Panc1 (cell line): ENCODE data around the gene NHS. TPM values are rescaled to one million over a fixed set of nuclear protein-coding genes. Genes with fewer than 3 reads are reported as not detected.

Experiments
- ATAC-seq: fragments of 200-7000 bp; cut with Tn5 transposase; 2 replicates; pipeline ENCODE4 v1.9.1; 2020; ENCODE audit warnings: mild to moderate bottlenecking, moderate library complexity
- BruUV-seq: library from RNA; stranded (reverse); fragments of 400-500 nt; replicated peaks from 2 replicates; lab custom pipeline; 2021; lab: Mats Ljungman, UMichigan
- CTCF ChIA-PET: fragments of 300-600 bp; sonication (Branson Sonifier 250); formaldehyde crosslinking; loops from one replicate; lab custom pipeline; 2022; ENCODE audit warnings: antibody characterized with exemption; lab: Charles Lee
- POLR2A ChIA-PET: fragments of 300-600 bp; sonication (Branson Sonifier 250); formaldehyde crosslinking; loops from one replicate; lab custom pipeline; 2022; ENCODE audit warnings: antibody characterized with exemption; lab: Charles Lee
- DNase-seq: peaks from one replicate; pipeline ENCODE4 v3.0.0-alpha.2; 2010; ENCODE audit warnings: low read depth, low spot score
- H3K27ac ChIP-seq: 2 replicates; pipeline ENCODE4 v1.5.1; 2011; ENCODE audit warnings: mild to moderate bottlenecking, low read length, inconsistent platforms
- H3K27me3 ChIP-seq: fragments of 200-500 bp; sonication (Bioruptor generic); 2 replicates; pipeline ENCODE4 v1.6.0; 2014; ENCODE audit warnings: low read length, inconsistent platforms; ENCODE audit not compliant: control insufficient read depth, insufficient read depth
- H3K36me3 ChIP-seq: fragments of 200-500 bp; sonication (Bioruptor generic); 2 replicates; pipeline ENCODE4 v1.5.1; 2014; ENCODE audit warnings: inconsistent platforms, mild to moderate bottlenecking, low read length, moderate library complexity; ENCODE audit not compliant: control insufficient read depth, insufficient read depth
- H3K4me1 ChIP-seq: 2 replicates; pipeline ENCODE4 v1.5.1; 2011; ENCODE audit warnings: inconsistent platforms, mild to moderate bottlenecking, low read length, moderate library complexity; ENCODE audit not compliant: control insufficient read depth, insufficient read depth
- H3K4me3 ChIP-seq, 2 experiments: 2 replicates each; pipeline ENCODE4 v1.5.1; 2011 to 2012; ENCODE audit warnings: low read depth in 2 of 2, low read length in 2 of 2, mild to moderate bottlenecking in 2 of 2, inconsistent platforms in 1 of 2, moderate library complexity in 1 of 2
- H3K9me3 ChIP-seq: fragments of 200-500 bp; sonication (Bioruptor generic); 2 replicates; pipeline ENCODE4 v1.5.1; 2014; ENCODE audit warnings: low read depth, mild to moderate bottlenecking, inconsistent platforms, low read length, moderate library complexity; ENCODE audit not compliant: control insufficient read depth, insufficient read depth
- CTCF ChIP-seq: fragments of 450-650 bp; IDR thresholded peaks from 2 replicates; pipeline ENCODE4 v1.5.1; 2017; ENCODE audit warnings: mild to moderate bottlenecking
- POLR2AphosphoS5 ChIP-seq: IDR thresholded peaks from 2 replicates; pipeline ENCODE4 v1.6.1; 2012; ENCODE audit warnings: mild to moderate bottlenecking, low read depth, low read length, moderate library complexity
- REST ChIP-seq, 2 experiments: IDR thresholded peaks; 2 replicates each; pipeline ENCODE4 v1.6.1; 2011 to 2012; ENCODE audit warnings: low read depth in 2 of 2, control low read depth in 1 of 2, low read length in 1 of 2, mild to moderate bottlenecking in 1 of 2, moderate library complexity in 1 of 2; ENCODE audit not compliant: insufficient read depth in 1 of 2
- SIN3A ChIP-seq: IDR thresholded peaks from 2 replicates; pipeline ENCODE4 v1.6.1; 2012; ENCODE audit warnings: low read depth, mild to moderate bottlenecking, low read length, moderate library complexity, borderline replicate concordance; ENCODE audit not compliant: insufficient read depth
- TCF7L2 ChIP-seq: IDR thresholded peaks from 2 replicates; pipeline ENCODE4 v1.6.1; 2011; ENCODE audit warnings: mild to moderate bottlenecking, low read depth, low read length, inconsistent platforms
- in situ Hi-C: cut with HindIII; loops from 2 replicates; pipeline ENCODE4 v1.10.0; 2016; ENCODE audit warnings: low sequenced_read_pairs, low pct_unique_long_range_greater_than_20kb
- intact Hi-C: fragments of 100-400 bp; cut with micrococcal nuclease; formaldehyde crosslinking; loops from one replicate; pipeline ENCODE4 v1.10.0; 2022; ENCODE audit not compliant: unreplicated experiment
- total RNA-seq: library from RNA; stranded (reverse); gene quantifications from one replicate; pipeline ENCODE4 v1.2.1, GENCODE V29; 2021; ENCODE audit not compliant: unreplicated experiment

The NHS gene
- total RNA-seq, 1 experiment from 2014 or later: 0.80 TPM

- Histone ChIP-seq H3K9me3 (no peaks in the 10 kb centered on the region), H3K36me3 (no peaks in the 10 kb centered on the region), H3K4me3 (no peak overlapping the region), H3K4me1 (no peaks in the 10 kb centered on the region), H3K27ac (no peak overlapping the region), H3K27me3 (no peaks in the 10 kb centered on the region)
- ATAC-seq (no peak), DNase-seq (no peak)
- BruUV-seq: no TSS peak
- intact Hi-C loops (no loop called here), in situ Hi-C loops (no loop called here)
- ChIA-PET CTCF (no interaction called here), POLR2A (no interaction called here)
- no peak for TF ChIP-seq REST (IDR thresholded peaks at IDR 0.05; ENCODE audit: insufficient read depth in 1 of 2, low read depth in 2 of 2, low read length in 1 of 2)
- TF ChIP-seq CTCF: no peak
- no peak for TF ChIP-seq TCF7L2
- TF ChIP-seq POLR2AphosphoS5: no peak
- TF ChIP-seq SIN3A: no peak
Measured at GRCh38 chrX:17605676-17606075, 230.7 kb downstream of the NHS start.

GRCh38 chrX:17606231-17606630, 231.2 kb downstream of the NHS start:
- DNase-seq (no peak), ATAC-seq (no peak)
- in situ Hi-C loops: no loop called here
- Histone ChIP-seq H3K36me3 (no peaks in the 10 kb centered on the region), H3K27ac (no peak overlapping the region), H3K27me3 (no peaks in the 10 kb centered on the region), H3K9me3 (no peaks in the 10 kb centered on the region), H3K4me1 (no peaks in the 10 kb centered on the region), H3K4me3 (no peak overlapping the region)
- intact Hi-C loops: no loop called here
- CTCF ChIA-PET: no interaction called here
- BruUV-seq: no TSS peak
- POLR2A ChIA-PET: no interaction called here
- no peak for TF ChIP-seq POLR2AphosphoS5
- TF ChIP-seq SIN3A: no peak
- no peak for TF ChIP-seq TCF7L2
- TF ChIP-seq CTCF: no peak
- no peak for TF ChIP-seq REST (IDR thresholded peaks at IDR 0.05; ENCODE audit: insufficient read depth in 1 of 2, low read depth in 2 of 2, low read length in 1 of 2)
